NCI-H187 (cell line): ENCODE results near the gene CCDC170.
"Not testable (repeated sequence)": the region's sequence is repeated elsewhere in the genome, so short reads cannot be mapped to it uniquely, and the experiment has no call there.

Experiments
- DNase-seq, 2 experiments: peaks; one replicate each; lab custom pipeline; 2025; lab: John Stamatoyannopoulos, UW

The CCDC170 gene

GRCh38 chr6:151494235-151494935 lies 568 bp downstream of the CCDC170 start:
- DNase-seq = no peak

- no peak for DNase-seq
Measured at GRCh38 chr6:151494936-151495320, 1.1 kb downstream of the CCDC170 start.

- no peak for DNase-seq
Measured at GRCh38 chr6:151495380-151495779, 1.6 kb downstream of the CCDC170 start.

GRCh38 chr6:151497905-151498304 lies 4.1 kb downstream of the CCDC170 start:
- no peak for DNase-seq

GRCh38 chr6:151498327-151498726 lies 4.5 kb downstream of the CCDC170 start:
- DNase-seq = no peak

- no peak for DNase-seq
Measured at GRCh38 chr6:151499551-151499950, 5.7 kb downstream of the CCDC170 start.

GRCh38 chr6:151501511-151502136 lies 7.8 kb downstream of the CCDC170 start:
- DNase-seq = no peak

- DNase-seq = no peak
Measured at GRCh38 chr6:151502499-151502898, 8.7 kb downstream of the CCDC170 start.

- no peak for DNase-seq
Measured at GRCh38 chr6:151506761-151507160, 12.9 kb downstream of the CCDC170 start.

GRCh38 chr6:151509048-151509447 lies 15.2 kb downstream of the CCDC170 start:
- no peak for DNase-seq

- DNase-seq = no peak
Measured at GRCh38 chr6:151512481-151512880, 18.7 kb downstream of the CCDC170 start.

GRCh38 chr6:151514000-151514730 lies 20.3 kb downstream of the CCDC170 start:
- DNase-seq = no peak

GRCh38 chr6:151518992-151519391 lies 25.2 kb downstream of the CCDC170 start:
- DNase-seq = not testable (repeated sequence)

- DNase-seq = no peak
Measured at GRCh38 chr6:151523034-151523433, 29.2 kb downstream of the CCDC170 start.

- DNase-seq = no peak
Measured at GRCh38 chr6:151524059-151524458, 30.2 kb downstream of the CCDC170 start.

- no peak for DNase-seq
Measured at GRCh38 chr6:151534576-151534975, 40.8 kb downstream of the CCDC170 start.

GRCh38 chr6:151535476-151536187 lies 41.8 kb downstream of the CCDC170 start:
- no peak for DNase-seq

GRCh38 chr6:151536188-151536479 lies 42.3 kb downstream of the CCDC170 start:
- DNase-seq = no peak

GRCh38 chr6:151537556-151537955 lies 43.7 kb downstream of the CCDC170 start:
- DNase-seq = no peak

GRCh38 chr6:151539506-151540268 lies 45.9 kb downstream of the CCDC170 start:
- no peak for DNase-seq

- DNase-seq = no peak
Measured at GRCh38 chr6:151544453-151544852, 50.6 kb downstream of the CCDC170 start.

GRCh38 chr6:151544884-151545283 lies 51.1 kb downstream of the CCDC170 start:
- not testable (repeated sequence) for DNase-seq
